WI38 (cell line): ENCODE data around the gene PDGFRB.

Experiments
- H3K4me3 ChIP-seq: 2 replicates; pipeline ENCODE4 v1.5.1; 2011; ENCODE audit warnings: low read depth, mild to moderate bottlenecking, control low read depth, low read length
- CTCF ChIP-seq: IDR thresholded peaks from 2 replicates; pipeline ENCODE4 v1.5.1; 2012; ENCODE audit warnings: low read depth, mild to moderate bottlenecking, control low read depth, low read length

PDGFRB gene

GRCh38 chr5:150144879-150145278, 10.8 kb downstream of the PDGFRB start:
- no peak for TF ChIP-seq CTCF
- H3K4me3 ChIP-seq: no peak overlapping the region

GRCh38 chr5:150144246-150144801, 11.3 kb downstream of the PDGFRB start:
- no peak overlapping the region; the same call in 1 of the 2 replicates for H3K4me3 ChIP-seq
- no peak for TF ChIP-seq CTCF

DNA sequence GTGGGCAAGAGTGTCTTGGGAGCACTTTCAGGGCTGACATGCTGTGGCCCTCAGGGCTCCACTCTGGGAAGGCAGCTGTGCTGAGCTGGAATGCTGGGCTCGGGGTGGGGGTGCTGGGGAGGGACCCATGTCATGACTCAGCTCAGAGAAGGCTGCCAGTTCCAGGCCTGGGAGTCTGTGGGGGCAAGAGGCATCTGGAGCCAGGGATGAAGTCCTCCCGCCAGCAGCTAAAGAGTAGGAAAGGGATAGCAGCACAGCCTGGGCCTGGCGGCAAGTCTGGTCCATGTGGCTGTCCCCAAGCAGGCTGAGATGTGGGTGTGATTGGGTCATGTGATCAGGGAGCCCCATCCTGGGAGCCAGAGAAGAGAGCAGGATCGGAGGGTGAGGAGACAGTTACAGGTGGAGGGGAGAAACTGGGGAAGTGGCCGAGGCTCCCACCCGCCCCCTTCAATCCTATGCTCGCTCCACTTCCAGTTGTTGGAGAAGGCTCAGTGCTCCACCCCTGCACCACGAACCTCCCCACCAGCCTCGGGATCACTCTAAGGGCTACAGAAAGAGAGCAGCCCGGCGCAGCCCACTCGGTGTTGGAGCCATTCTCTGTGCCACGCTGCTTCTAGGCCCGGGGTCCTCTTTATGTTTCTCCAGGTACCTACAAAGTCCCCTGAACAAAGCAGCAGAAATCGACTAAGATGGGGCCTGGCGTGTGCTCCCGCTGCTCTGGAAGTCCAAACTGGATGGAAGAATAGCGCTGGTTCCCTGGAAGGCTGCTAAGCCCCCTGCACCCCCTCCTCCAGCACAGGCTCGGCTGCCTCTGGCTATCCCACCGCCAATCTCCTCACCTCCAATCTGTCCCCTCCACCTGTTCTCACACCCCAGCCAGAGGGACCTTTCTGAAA, 12.0 kb downstream of the PDGFRB start:
- TF ChIP-seq CTCF: no peak
- H3K4me3 ChIP-seq: peak overlapping the region; percentile 27

DNA sequence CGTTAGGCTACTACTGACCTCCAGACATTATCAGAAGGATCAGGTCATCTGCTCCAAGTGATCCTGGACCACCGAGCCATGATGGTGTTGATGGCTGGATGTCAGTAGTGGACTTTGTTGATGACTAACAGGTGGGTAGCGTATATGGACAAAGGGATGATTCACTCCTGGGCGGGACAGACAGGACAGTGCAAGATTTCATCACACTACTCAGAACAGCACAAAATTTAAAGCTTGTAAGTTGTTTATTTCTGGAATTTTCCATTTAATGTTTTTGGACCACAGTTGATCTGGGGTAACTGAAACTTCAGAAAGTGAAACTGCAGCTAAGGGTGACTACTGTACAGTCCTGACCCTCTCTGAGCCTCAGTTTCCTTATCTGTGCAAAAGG, 12.7 kb downstream of the PDGFRB start:
- no peak for TF ChIP-seq CTCF

DNA sequence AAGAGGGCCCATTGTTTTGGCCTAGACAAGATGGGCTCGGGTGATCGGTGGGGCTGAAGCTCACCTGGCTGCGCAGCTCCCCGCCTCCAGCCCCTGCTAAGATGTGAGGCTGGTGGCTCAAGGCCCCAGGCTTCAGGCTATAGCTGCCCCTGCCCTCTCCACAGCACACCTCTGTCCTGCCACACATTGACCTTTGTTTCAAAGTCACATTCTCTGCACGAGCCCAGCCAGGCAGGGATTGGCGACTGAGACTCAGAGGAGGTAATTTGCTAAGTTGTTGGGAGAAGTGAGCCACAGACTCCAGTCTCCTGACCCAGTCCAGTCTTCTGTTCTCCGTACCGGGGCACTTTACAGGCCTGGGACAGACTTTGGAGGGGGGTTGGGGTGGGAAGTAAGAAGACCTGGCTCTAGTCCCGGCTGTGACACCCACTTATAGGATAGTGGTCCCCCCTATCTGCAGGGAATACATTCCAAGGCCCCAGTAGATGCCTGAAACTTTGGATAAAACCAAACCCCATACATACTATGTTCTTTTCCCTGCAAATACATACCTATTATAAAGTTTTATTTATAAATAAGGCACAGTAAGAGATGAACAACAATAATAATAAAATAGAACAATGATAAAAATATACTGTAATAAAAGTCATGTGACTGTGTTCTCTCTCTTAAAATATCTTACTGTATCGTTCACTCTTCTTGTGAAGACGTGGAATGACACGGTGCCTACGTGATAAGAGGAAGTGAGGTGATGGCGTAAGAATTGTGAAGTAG, 13.3 kb downstream of the PDGFRB start:
- no peak overlapping the region for H3K4me3 ChIP-seq
- TF ChIP-seq CTCF: no peak

More for the DNA sequence above, 12.7 kb downstream of the PDGFRB start:
- peak overlapping the region; percentile 27 for H3K4me3 ChIP-seq

DNA sequence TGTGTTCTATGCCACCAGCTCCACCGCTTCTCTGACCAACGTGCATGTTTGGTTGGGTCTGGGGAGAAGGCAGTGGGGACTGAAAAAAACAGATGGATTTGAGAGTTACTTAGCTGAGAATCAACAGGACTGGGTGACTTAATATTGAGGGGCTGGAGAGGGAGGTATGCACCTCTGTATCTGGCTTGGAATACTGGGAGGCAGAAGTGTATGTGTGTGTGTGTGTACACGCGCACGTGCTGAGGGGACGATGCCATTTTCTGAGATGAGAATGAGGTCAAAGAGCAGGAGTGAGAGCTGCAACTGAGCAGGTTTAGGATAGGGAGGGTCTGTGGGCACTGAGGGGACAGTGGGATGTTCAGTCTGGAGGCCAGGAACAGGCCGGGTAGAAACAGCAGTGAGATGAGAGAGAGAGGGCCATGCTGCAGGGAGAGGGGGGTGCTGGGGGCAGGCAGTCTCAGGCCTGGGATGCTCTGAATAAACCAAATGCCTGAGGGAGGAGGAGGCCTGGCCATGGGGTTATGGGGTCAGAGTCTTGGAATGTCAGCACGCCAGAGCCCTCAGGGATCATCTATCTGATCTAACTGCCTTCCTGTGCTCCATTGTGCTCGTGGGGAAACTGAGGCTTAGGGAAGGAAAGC, 14.0 kb downstream of the PDGFRB start:
- TF ChIP-seq CTCF: no peak
- H3K4me3 ChIP-seq: no peak overlapping the region
